ENCODE measurements around the gene PLXDC2. TPM values are rescaled to one million over a fixed set of nuclear protein-coding genes. Genes with fewer than 3 reads are reported as not detected.

The PLXDC2 gene
- total RNA-seq, 1 experiment from 2014 or later, result 21.9 TPM

DNA sequence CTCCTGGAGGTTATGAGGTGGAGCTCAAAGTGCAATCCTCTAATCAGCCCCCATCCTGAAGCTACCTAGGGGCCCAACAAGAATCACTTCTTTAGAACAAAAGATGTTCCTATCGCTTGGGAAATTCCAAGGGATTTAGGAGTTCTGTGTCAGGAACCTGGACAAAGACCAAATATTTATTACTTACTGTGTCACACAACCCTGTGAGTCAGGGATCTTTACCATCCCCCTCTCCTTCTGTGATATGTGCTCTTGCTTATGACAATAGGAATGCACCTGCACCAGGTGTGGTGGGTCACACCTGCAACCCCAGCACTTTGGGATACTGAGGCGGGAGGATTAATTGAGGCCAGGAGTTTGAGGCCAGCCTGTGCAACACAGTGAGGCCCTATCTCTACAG, 485.8 kb downstream of the PLXDC2 start:
- H3K27me3 ChIP-seq (ENCODE audit: control insufficient read depth, insufficient read depth, low read length), result no peaks in the 10 kb centered on the region
- H3K4me3 ChIP-seq (ENCODE audit: insufficient read depth, low read depth, low read length), result no peak overlapping the region
- no peak for DNase-seq
- H3K36me3 ChIP-seq (replicated peaks; ENCODE audit: control insufficient read depth, insufficient read depth, low read length), result no peaks in the 10 kb centered on the region

DNA sequence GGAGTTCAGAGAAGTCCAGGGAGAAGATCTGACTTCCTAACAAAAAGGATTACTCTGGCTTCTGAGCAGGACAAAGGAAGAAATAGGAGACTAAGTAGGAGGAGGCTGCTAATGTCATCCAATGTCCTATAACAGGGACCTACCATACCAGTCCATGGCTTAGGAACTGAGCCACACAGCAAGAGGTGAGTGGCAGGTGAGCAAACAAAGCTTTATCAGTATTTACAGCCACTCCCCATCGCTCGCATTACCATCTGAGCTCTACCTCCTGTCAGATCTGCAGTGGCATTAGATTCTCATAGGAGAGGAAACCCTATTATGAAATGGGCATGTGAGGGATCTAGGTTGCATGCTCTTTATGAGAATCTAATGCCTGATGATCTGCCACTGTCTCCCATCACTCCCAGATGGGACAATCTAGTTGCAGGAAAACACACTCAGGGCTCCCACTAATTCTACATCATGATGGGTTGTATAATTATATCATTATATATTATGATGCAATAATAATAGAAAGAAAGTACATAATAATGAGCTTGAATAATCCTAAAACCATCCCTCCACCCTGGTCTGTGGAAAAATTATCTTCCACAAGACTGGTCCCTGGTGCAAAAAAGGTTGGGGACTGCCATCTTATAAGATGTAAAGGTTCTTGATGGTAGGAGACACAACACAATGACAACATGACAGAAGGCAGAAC, 487.4 kb downstream of the PLXDC2 start:
- no peak for DNase-seq
- Histone ChIP-seq H3K36me3 (replicated peaks; ENCODE audit: control insufficient read depth, insufficient read depth, low read length) (no peaks in the 10 kb centered on the region), H3K4me3 (ENCODE audit: insufficient read depth, low read depth, low read length) (no peak overlapping the region), H3K27me3 (ENCODE audit: control insufficient read depth, insufficient read depth, low read length) (no peaks in the 10 kb centered on the region)

DNA sequence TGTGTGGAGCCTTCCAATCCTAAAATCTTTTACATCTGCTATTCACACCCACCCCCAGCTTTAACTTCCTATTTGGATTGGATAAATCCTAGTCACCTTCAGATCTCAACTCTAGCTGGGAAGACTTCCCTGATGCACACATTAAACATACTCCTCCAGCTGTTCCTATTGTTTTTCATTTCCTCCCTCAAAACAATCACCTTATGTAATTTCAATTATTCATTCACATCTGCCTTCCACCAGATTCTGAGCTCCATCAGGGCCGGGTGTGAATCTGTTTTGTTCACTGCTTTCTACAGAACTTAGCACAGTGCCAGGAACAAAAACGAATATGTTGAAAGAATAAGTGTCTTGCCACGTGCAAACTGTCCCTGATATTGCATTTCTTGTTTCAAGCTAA, 497.4 kb downstream of the PLXDC2 start:
- no peaks in the 10 kb centered on the region for H3K27me3 ChIP-seq (ENCODE audit: control insufficient read depth, insufficient read depth, low read length)
- no peak overlapping the region for H3K4me3 ChIP-seq (ENCODE audit: insufficient read depth, low read depth, low read length)
- no peak for DNase-seq
- no peaks in the 10 kb centered on the region for H3K36me3 ChIP-seq (replicated peaks; ENCODE audit: control insufficient read depth, insufficient read depth, low read length)

DNA sequence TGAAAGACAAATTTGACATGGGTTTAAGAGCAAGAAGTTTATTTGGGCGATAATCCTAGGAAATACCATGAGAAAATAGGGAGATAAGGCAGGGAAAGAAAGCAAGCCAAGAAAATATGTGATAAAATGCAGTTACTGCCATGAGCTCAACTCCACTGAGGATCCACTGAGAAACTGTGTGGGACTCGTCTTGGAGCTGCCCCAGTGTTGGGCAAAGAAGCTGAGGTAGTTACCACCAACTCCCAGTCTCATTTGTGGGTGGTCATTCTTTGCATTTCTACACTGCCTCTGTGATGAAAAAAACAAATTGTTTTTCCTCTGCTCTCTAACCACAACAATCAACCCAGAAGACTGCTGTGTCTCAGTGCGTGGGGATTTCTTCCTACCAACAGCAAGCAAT, 498.2 kb downstream of the PLXDC2 start:
- no peak overlapping the region for H3K4me3 ChIP-seq (ENCODE audit: insufficient read depth, low read depth, low read length)
- no peaks in the 10 kb centered on the region for H3K27me3 ChIP-seq (ENCODE audit: control insufficient read depth, insufficient read depth, low read length)
- DNase-seq, result no peak
- no peaks in the 10 kb centered on the region for H3K36me3 ChIP-seq (replicated peaks; ENCODE audit: control insufficient read depth, insufficient read depth, low read length)

DNA sequence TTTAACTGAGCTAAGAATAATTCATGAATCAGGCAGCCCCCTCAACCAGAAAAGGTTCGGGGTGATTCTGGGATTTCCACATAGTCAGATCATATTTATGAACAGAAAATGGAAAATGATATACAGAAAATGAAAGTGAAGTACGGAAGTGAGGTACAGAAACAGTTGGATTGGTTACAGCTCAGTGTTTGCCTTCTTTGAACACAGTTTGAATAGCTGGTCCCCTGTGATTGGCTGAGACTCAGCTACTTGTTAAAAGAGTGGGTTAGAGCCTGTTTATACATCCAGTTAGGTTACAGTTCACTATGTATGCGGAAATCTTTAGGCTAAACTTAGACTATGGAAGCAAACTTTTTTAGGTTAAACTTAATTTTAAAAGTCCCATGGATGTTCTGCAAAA, 511.7 kb downstream of the PLXDC2 start:
- Histone ChIP-seq H3K4me3 (ENCODE audit: insufficient read depth, low read depth, low read length) (no peak overlapping the region), H3K27me3 (ENCODE audit: control insufficient read depth, insufficient read depth, low read length) (no peaks in the 10 kb centered on the region), H3K36me3 (replicated peaks; ENCODE audit: control insufficient read depth, insufficient read depth, low read length) (no peaks in the 10 kb centered on the region)
- DNase-seq, result no peak

DNA sequence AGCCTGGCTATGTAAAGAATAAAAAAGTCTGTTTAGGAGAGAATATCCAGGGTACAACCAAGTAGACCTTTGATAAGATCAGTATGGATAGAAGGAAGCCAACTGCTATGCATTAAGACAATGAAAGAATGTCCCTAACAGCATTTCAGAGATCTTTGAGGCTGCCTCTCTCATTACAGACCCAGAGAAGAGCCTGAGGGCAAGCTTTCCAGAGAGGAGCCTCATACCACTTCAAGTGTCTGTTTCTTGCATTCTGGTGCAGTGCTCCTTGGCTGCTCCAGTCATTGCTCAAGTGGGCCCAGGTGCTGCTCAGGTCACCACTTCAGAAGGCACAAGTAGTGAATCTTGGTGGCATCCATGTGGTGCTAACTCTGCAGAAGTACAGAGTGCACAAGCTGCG, 514.0 kb downstream of the PLXDC2 start:
- DNase-seq, result no peak
- no peak overlapping the region for H3K4me3 ChIP-seq (ENCODE audit: insufficient read depth, low read depth, low read length)
- no peaks in the 10 kb centered on the region for H3K27me3 ChIP-seq (ENCODE audit: control insufficient read depth, insufficient read depth, low read length)
- no peaks in the 10 kb centered on the region for H3K36me3 ChIP-seq (replicated peaks; ENCODE audit: control insufficient read depth, insufficient read depth, low read length)

DNA sequence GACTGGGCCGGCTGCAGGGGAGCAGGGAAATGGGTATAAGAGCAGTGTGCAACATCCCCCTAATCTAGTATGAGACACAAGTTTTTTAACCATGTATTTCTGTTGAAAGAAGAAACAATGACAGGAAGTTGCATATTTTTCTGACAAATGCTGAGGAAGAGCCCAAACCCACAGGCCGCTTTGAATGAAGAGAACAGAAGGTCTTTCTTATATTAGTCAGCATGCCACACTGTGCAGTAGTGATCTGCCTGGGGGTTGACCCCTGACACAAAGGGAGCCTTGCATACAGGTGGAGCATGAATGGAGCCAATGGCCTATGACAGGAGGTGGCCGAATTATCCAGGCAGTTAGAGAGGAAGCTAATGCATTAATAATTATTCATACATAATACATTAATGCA, 518.3 kb downstream of the PLXDC2 start:
- H3K36me3 ChIP-seq (replicated peaks; ENCODE audit: control insufficient read depth, insufficient read depth, low read length), result no peaks in the 10 kb centered on the region

More for the DNA sequence above, 518.3 kb downstream of the PLXDC2 start:
- H3K4me3 ChIP-seq (ENCODE audit: insufficient read depth, low read depth, low read length), result no peak overlapping the region
- no peak for DNase-seq
- no peaks in the 10 kb centered on the region for H3K27me3 ChIP-seq (ENCODE audit: control insufficient read depth, insufficient read depth, low read length)

Data from H7 (cell line).